ENCODE results near the gene LEAP2. TPM values are rescaled to one million over a fixed set of nuclear protein-coding genes. Genes with fewer than 3 reads are reported as not detected.

The LEAP2 gene
- total RNA-seq, 1 experiment from 2014 or later = 1.1 TPM

DNA sequence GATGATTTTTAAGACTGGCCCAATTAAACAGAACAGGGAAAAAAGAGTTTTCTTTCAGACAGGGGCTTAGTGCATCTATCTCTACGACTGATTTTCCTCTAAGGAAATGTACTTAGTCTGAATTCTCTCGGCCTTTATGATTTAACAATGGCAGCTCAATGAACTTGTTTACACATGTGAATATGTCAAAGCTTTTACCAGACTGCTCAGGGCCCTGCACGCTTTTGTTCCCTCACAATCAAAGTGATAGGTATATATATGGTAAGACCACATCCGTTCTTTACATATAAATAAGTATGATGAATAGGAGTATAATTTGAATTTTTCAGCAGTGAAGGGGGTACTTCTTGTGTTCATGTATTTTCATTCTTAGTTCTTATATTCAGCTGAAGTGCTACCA is 27.6 kb downstream of the LEAP2 start:
- in situ Hi-C loops (cut with HindIII; ENCODE audit: low pct_unique_long_range_greater_than_20kb, low sequenced_read_pairs) = no loop called here
- DNase-seq (ENCODE audit: low read depth, low spot score) = no peak

DNA sequence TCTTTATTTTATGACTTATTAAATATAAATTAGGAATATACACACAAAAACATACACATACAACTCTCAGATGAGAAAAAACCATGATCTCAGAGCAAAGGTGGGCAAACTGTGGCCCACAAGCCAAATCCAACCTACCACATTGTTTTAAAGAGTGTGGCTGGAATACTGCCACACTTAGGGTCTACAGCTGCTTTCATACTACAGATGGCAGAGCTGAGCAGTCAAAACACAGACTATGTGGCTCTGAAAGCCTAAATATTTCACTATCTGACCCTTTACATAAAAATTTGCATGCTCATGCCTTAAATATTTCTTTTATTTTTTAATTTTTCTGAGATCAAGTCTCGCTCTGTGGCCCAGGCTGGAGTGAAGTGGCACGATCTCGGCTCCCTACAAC is 28.3 kb downstream of the LEAP2 start:
- in situ Hi-C loops (cut with HindIII; ENCODE audit: low pct_unique_long_range_greater_than_20kb, low sequenced_read_pairs) = no loop called here

DNA sequence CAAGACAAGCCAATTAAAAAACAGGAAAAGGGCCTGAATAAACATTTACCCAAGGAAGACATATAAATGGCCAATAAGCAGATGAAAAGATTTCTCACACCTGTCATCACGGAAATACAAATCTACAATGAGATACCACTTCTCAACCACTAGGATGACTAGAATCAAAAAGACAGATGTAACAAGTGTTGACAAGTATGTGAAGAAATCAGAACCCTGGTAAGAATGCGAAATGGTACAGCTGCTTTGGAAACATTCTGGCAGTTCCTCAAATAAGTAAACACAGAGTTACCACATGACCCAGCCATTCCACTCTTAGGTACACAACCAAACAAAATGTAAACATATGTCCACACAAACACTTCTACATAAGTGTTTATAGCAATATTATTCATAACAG is 32.5 kb downstream of the LEAP2 start:
- DNase-seq (ENCODE audit: low read depth, low spot score) = no peak
- in situ Hi-C loops (cut with HindIII; ENCODE audit: low pct_unique_long_range_greater_than_20kb, low sequenced_read_pairs) = no loop called here

More for the DNA sequence above, 28.3 kb downstream of the LEAP2 start:
- DNase-seq (ENCODE audit: low read depth, low spot score) = no peak

DNA sequence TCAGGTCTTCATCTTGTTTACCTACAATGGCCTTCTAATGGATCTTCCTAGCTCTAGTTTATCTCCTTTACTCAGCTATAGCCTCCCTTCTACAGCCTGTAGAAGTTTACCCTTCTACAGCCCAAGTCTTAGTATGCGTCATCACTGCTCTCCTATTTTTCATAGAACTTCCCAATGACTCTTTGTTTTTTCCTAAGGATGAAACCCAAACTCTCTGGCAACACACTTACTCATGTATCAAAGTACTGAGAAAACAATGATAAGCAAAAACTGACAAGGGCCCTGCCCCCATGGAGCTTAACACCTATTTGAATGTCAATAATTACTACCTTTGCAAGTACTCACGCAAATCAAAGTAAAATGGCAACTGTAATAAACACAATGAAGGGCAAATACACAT is 33.7 kb downstream of the LEAP2 start:
- no peak for DNase-seq (ENCODE audit: low read depth, low spot score)
- in situ Hi-C loops (cut with HindIII; ENCODE audit: low pct_unique_long_range_greater_than_20kb, low sequenced_read_pairs) = no loop called here

DNA sequence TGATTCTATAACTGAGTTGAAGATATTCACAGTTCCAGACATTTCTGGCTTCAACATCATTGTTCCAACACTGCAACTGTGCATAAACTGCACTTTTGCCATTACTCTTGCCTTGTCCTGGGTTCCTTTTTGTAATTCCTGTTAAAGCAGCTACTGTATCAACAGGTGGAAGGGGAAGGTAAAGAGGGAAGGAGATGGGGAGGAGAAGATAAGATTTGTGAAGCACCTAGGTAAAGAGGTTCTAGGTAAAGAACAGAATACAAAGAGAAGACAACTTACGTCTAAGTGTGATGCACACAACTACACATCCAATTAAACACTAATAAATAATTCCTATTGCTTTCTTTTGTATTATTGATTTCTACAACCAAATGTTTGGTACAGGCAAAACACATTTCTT is 36.2 kb downstream of the LEAP2 start:
- no peak for DNase-seq (ENCODE audit: low read depth, low spot score)
- in situ Hi-C loops (cut with HindIII; ENCODE audit: low pct_unique_long_range_greater_than_20kb, low sequenced_read_pairs) = no loop called here

DNA sequence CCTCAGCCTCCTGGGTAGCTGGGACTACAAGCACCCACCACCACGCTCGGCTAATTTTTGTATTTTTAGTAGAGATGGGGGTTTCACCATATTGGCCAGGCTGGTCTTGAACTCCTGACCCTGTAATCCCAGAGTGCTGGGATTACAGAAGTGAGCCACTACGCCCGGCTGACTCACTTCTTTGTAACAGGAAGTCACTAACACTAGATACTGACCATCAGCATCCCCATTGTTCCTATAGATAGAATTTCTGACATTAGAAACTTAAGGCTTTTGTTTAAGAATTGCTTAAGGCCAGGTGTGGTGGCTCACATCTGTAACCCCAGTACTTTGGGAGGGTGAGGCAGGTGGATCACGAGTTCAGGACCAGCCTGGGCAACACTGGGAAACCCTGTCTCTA is 42.2 kb downstream of the LEAP2 start:
- in situ Hi-C loops (cut with HindIII; ENCODE audit: low pct_unique_long_range_greater_than_20kb, low sequenced_read_pairs) = no loop called here
- DNase-seq (ENCODE audit: low read depth, low spot score) = no peak

DNA sequence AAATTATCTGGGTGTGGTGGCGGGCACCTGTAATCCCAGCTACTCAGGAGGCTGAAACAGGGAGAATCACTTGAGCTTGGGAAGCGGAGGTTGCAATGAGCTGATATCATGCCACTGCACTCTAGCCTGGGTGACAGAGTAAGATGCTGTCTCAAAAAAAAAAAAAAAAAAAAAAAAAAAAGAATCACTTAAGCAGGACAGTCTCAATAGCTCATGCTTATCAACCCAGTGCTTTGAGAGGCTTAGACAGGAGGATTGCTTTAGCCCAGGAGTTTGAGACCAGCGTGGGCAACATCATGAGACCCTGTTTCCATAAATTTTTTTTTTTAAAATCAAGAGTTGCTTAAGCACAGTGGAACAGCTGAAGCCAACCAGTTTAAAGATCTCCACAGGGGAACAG is 42.6 kb downstream of the LEAP2 start:
- no peak for DNase-seq (ENCODE audit: low read depth, low spot score)
- in situ Hi-C loops (cut with HindIII; ENCODE audit: low pct_unique_long_range_greater_than_20kb, low sequenced_read_pairs) = no loop called here

Small RNA genes within 50 kb of the gene (small RNA-seq; reads per million reads assigned to genes)
- gene RNA5SP192 = 0 to 0.33 reads per million in 2 experiments

Other genes starting within 250 kb of the LEAP2 start
- not detected in 2 replicates for gene IL13, start 215.5 kb upstream of the LEAP2 start, total RNA-seq (2014; rRNA removed; shearing (Covaris generic))
- gene IL4, start 199.7 kb upstream of the LEAP2 start, total RNA-seq (2014; rRNA removed; shearing (Covaris generic)) = not detected in 2 replicates
- gene KIF3A, start 136.1 kb upstream of the LEAP2 start, total RNA-seq (2014; rRNA removed; shearing (Covaris generic)) = 6.7 and 10.9 TPM in 2 replicates
- not detected in 2 replicates for gene CCNI2, start 126.2 kb upstream of the LEAP2 start, total RNA-seq (2014; rRNA removed; shearing (Covaris generic))
- 20.4 and 21.4 TPM in 2 replicates for gene SEPTIN8, start 96.4 kb upstream of the LEAP2 start, total RNA-seq (2014; rRNA removed; shearing (Covaris generic))
- gene SOWAHA, start 60.4 kb upstream of the LEAP2 start, total RNA-seq (2014; rRNA removed; shearing (Covaris generic)) = not detected in 2 replicates
- gene SHROOM1, start 43.0 kb upstream of the LEAP2 start, total RNA-seq (2014; rRNA removed; shearing (Covaris generic)) = 0.53 and 1.1 TPM in 2 replicates
- 0.11 and 0.13 TPM in 2 replicates for gene GDF9, start 7.2 kb upstream of the LEAP2 start, total RNA-seq (2014; rRNA removed; shearing (Covaris generic))
- 261 and 267 TPM in 2 replicates for gene UQCRQ, start 7.0 kb upstream of the LEAP2 start, total RNA-seq (2014; rRNA removed; shearing (Covaris generic))
- 40.5 and 40.8 TPM in 2 replicates for gene AFF4, start 90.0 kb downstream of the LEAP2 start, total RNA-seq (2014; rRNA removed; shearing (Covaris generic))
- 18.5 and 20.1 TPM in 2 replicates for gene ZCCHC10, start 152.9 kb downstream of the LEAP2 start, total RNA-seq (2014; rRNA removed; shearing (Covaris generic))
- 315 and 337 TPM in 2 replicates for gene HSPA4, start 178.3 kb downstream of the LEAP2 start, total RNA-seq (2014; rRNA removed; shearing (Covaris generic))

All from SK-MEL-5 (cell line).